SH-SY5Y (cell line): ENCODE measurements around the gene TMPRSS7.

Experiments
- GATA2 ChIP-seq: IDR thresholded peaks from 2 replicates; pipeline ENCODE4 v1.6.1; 2011; ENCODE audit warnings: mild to moderate bottlenecking, low read depth, low read length
- GATA3 ChIP-seq: IDR thresholded peaks from 2 replicates; pipeline ENCODE4 v1.6.1; 2011; ENCODE audit warnings: low read depth, mild to moderate bottlenecking, low read length, moderate library complexity

Gene TMPRSS7

GRCh38 chr3:112032098-112032731, 2.3 kb upstream of the TMPRSS7 start:
- TF ChIP-seq GATA3 (no peak), GATA2 (no peak)

DNA sequence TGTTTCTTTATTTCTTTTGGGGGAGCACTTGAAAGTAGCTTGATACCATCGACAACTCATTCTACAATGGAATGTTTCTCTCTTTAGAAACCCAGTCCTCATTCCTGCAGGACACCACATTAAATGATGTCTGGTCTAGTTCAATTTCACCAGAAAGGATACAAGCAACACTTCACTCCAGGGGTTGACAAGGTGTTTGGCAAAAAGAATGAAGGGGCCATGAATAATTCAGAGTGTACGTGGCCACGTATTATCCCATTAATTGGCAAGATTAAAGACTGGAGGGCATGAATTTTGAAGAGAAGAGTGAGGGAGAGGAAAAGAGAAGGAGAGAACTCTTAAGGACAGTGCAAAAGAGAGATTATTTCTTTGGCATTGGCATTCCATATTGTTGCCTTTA, 705 bp downstream of the TMPRSS7 start:
- TF ChIP-seq GATA2: no peak
- no peak for TF ChIP-seq GATA3

DNA sequence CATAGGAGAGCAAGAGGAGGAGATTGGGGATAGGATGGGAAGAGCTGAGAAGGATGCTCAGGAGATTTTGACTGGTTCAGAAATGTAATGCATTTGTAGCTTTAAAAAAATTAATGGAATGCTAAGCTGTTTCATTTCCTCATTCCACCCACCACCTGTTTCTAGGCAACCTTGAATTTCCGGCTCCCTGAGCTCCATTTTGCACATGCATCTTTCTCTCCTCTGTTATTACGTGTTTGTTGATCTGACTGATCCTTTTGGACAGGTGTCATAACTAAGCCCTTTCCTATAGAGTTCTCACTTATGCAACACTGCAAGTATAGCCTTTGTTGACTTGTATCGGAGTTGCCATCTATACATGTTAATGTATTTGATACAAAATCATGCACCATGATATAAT, 4.3 kb downstream of the TMPRSS7 start:
- TF ChIP-seq GATA3 (no peak), GATA2 (no peak)

DNA sequence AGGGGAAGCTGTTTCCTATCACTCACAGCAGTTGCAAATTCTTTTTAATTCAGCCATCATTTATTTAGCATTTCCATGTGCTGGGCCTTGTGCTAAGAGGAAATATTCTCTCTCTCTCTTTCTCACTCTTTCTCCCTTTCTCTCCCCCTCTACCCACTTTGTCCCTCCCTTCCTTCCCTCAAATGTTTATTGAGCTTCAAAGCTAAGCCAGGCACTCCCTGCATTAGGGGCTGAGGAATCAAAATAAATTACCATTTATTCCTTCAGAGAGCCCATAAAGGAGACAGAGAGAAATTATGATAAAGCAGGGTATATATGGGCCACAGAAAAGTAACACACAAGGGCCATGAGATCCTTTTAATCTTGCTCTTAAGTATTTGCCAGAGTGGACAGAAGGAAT, 6.8 kb downstream of the TMPRSS7 start:
- no peak for TF ChIP-seq GATA3
- TF ChIP-seq GATA2: no peak

- TF ChIP-seq GATA3 (no peak), GATA2 (no peak)
Measured at GRCh38 chr3:112042842-112043280, 8.3 kb downstream of the TMPRSS7 start.

DNA sequence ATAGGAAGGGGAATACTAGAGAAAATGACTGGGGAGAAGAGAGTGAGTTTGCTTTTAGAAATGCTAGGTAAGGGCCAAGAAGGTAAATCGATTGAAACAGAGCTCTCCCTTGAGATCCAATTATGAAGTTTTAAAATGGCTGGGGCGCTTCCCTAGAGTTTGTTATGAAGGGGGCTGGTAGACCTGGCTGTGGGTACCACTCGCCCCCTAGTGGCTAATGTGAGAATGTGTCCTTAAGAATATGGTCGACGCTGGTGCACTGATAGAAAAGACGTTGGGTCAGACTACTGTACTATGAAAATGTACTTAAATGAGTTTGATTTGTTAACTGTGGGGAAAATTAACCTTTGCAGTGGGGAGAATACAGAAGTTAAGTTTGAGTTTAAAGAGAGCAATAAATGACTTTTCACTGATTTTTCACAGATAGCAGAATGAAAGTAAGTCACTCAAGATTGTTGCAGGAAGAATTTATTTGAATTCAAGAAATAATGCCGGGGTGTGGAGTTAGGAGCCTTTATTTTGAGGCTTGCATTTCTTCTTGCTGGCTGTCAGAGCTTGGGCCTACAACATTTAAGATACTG, 9.2 kb downstream of the TMPRSS7 start:
- TF ChIP-seq GATA3 (no peak), GATA2 (no peak)

DNA sequence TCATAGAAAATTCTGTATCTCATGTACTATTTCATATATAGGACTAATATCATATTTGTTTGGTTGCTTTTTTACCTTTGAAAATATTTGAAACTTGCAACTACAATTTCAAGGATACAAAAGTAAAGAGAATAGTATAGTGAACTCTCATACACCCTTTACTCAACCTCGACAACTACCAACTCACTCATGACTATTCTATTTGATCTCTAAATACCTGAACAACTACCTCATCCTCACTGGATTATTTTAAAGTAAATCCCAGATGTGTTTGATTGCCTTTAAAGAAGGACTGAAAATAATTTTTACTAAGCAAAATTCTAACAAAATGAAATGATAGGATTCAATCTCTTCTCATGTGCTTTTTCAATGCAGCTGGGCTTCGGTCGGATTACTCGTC, 12.1 kb downstream of the TMPRSS7 start:
- TF ChIP-seq GATA2: no peak
- no peak for TF ChIP-seq GATA3

DNA sequence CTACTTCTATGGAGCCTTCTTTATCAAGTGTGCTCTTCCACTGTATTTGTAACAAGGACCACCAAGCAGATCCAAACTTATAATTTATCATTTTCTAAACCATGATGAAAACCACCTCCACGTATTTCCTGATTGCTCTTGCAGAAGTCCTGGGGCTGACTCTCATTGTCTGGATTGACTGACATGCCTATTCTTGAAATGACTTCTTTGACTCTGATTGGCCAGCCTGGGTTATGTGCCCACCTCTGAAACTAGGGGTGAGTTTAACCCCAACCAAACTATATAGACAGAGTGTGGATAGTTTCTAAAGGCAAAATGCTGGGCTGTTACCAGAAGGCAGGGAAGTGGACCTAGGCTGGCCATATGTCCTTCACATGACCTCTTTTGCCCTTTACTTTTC, 12.7 kb downstream of the TMPRSS7 start:
- TF ChIP-seq GATA2: no peak
- TF ChIP-seq GATA3: no peak

DNA sequence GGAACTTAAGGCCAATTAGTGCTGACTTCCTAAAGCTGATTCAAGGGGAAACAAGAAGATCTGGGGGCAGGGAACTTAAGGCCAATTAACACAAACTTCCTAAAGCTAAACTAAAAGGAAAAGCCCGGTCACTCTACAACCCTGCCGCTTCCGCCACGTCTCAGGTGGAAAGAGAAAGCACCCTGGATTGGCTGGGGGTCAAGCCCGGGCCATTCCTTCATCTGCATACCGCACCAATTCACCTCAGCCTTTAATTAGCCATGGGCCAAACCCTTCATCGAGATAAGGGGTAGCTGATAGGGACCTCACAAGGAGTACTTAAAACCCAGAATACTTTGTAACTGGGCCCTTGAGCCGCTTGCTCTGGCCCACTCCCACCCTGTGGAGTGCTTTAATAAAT, 14.4 kb downstream of the TMPRSS7 start:
- TF ChIP-seq GATA3: no peak
- no peak for TF ChIP-seq GATA2

DNA sequence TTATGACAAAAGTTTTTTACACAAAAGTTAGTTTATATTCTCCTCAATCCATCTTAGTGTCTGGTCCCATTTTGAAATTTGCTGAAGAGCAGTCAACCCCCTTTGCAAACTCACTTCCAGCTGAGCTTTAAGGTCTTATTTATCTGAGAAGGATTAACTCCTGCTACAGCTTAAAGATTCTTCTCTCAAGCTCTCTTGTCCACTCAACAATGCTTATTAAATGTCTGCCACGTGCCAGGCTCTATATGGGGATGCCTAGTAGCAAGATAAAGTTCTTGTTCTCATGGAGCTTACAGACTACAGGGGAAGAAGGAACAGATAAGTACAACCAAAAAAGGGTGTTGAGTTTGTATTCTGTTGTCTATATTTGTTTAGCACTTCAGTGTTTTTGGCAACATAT, 18.7 kb downstream of the TMPRSS7 start:
- TF ChIP-seq GATA3: no peak
- TF ChIP-seq GATA2: no peak

DNA sequence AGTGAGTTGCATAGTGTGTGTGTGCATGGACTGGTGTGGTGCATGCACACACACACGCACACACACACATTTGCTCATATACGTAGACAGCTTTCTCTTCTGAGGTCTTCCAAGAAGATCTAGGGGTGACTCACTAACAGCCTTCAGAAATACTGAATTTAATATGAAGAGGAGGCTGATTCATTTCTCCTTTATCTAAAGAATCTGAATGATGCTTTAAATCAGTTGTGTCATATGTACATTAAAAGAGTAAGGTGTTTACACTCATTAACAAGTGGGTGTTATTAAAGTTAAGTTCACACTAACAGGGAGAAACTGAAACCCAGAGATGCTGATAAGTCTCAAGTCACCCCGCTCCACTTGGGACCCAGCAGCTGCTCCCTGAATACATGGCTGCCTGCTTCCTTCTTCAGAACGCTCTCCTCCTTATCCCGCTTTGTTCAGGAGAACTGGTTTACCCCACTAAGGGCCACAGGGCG, 22.0 kb downstream of the TMPRSS7 start:
- TF ChIP-seq GATA2 (no peak), GATA3 (no peak)

DNA sequence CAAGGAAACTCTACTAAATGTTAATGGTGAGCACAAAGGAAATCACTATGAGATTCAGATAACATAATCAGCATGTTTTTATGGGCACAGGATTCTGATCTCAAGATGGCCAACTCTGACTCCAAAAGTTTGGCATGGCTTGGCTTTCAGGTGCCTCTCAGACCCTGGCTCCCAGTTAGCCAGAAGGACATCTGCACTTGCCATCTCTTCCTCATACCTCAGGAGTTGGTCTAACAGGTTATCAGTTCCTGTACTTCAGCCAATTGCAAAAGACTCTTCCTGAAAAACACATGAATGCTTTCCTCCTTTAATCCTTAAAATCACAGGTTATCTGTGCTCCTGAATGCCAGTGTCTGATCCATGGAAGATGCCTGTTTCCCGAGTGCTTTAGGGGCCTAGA, 25.0 kb downstream of the TMPRSS7 start:
- no peak for TF ChIP-seq GATA3
- TF ChIP-seq GATA2: no peak

DNA sequence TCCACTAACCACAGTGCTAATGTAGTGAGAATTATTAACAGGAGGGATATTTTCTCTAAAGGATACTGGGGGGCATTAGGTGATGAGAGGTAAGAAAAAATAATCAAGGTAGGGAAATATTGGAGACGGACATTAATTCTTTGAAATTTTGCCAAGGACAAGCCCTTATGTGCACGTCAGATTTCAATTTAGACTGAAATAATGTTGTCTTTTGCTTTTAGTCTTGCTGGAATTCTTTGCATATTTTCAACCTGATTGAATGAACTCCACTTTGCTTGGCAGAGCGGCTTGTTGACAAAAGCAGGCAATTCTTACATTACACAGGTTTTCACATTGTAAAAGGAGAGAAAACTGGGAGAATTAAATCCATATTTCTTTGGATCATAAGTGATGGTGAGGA, 26.6 kb downstream of the TMPRSS7 start:
- no peak for TF ChIP-seq GATA3
- TF ChIP-seq GATA2: no peak

- TF ChIP-seq GATA3: no peak
- no peak for TF ChIP-seq GATA2
Measured at GRCh38 chr3:112074006-112074405, 39.5 kb downstream of the TMPRSS7 start.
